T-helper 1 cell treated with Interleukin-12 subunit alpha and Interleukin-12 subunit beta and Interleukin-4 antibody, amounts not matched to agents 30 ng/mL and 1 ng/mL, for 36 hours (primary cell): Measurements from ENCODE around the gene NAA20. TPM values are rescaled to one million over a fixed set of nuclear protein-coding genes. Genes with fewer than 3 reads are reported as not detected.

Source experiments
- intact Hi-C: fragments of 100-400 bp; cut with micrococcal nuclease; formaldehyde crosslinking; loops from one replicate; pipeline ENCODE4 v1.15.1; 2024
- total RNA-seq: library from RNA; stranded (reverse); gene quantifications from 2 replicates; pipeline ENCODE4 v1.2.3, GENCODE V29; 2022

Gene NAA20
- total RNA-seq, 1 donor from 2014 or later, result 56.0 TPM

DNA sequence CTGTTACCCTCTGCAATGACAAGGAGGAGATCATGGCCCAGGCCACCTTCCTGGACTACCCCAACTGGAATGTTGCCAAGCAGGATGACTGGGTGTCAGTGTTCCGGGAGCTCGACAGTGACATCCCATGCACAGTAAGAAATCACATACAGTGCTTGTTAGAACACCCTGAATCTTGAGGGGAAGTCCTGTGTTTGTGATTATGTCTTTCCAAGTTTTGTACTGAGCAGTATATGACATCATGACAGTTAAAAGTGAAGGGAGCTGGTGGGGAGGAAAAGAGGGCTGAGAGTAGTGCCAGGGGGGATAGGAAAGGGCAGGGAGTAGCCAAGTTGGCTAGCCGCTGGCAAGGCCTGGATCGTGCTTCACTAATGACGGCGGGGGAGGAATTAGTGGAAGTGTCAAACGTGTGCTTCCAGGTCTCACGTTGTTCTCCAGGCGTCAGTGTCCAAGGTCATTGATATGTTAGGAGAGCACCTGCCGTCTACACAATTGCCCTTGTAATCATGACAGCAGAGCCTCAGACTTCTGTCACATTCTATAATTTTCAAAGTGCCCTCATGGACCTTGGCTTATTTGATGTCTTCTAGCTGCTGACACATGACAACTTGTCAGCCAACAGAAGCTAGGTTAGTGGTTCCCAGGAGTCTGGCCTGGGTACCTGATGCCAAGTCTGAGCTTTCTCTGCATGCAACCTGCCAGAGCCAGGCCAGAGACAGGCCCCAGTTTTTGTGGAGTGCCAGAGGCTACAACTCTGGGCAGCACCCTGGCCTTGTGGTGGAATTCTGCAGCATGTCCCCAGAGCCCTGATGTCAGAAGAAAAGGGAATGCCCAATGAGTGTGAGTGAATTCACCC, 53.9 kb downstream of the NAA20 start:
- intact Hi-C loops, result no loop called here

DNA sequence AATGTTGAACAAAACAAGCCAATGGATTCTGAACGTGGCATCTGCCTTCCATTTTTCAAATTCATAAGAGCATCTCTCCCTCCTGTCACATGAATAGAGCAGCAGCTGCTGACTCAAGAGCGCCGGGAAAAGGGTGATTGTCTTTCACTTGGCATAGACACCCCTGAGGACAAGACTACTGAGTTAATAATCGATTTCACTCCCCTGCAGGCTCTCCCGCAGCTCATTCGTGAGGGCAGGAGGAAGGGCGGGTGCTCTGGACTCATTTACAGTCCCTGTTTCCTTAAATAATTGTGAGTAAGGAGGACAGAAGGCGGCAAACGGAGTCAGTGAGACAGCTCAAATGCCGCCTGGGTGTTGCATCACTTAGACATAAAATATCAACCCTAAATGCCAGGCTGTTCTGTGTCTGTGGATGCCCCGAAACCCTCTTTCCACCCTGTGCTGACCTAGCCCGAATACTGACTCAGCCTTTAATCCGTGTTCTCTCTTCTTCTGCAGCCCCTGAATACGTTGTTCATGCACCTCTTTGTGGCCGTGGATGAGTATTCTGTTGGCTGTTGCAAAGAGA, 56.7 kb downstream of the NAA20 start:
- intact Hi-C loops, result no loop called here

DNA sequence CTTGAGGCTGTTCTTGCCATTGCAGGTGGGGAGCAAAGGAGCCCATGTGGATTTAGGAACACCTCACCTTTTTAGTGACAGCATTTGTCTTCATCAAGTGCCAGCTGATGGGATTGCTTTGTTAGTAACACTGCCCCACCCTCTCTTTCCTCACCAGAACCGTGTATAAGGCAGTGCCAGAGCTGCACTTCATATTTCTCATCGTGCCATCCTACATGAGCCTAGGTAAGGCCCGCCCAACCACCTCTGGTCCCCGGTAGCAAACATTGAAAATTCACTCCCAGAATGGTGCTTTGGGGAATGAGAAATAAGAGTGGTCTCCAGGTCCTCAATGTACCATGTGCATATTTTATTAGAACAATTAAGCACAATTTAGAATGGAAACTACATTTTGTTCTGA, 57.9 kb downstream of the NAA20 start:
- intact Hi-C loops, result no loop called here

DNA sequence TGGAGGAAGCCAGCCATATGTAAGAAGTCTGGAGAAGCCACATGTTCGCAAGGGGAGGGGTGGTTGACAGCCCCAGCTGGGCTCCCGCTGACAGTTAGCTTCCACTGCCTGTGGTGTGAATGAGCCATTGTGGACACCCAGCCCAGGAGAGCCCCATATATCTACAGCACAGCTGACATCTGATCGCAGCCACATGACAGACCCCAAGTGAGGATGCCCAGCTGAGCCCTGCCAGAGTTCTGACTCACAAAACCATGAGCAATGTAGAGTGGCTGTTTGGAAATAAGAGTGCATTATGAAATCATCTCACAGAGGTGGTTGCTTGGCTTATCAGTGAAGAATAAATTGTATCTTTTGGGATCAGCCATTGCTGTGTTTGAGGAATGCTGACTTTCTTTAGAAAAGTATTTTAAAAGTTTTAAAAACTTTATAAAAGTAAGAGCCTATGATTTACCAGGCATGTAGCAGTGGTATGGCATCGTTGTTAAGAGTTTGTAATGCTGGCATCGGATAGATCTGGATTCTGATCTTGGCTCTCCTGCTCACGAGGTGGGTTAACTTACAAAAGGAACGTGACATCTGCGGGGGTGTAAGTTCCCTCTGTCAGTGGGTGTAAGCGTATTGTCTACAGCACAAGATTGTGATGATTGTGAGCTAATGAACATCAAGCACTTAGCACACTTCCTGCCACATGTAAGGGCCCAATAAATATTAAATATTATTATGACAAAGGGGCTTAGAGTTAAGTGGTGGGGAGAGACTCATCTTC, 59.3 kb downstream of the NAA20 start:
- intact Hi-C loops, result no loop called here

DNA sequence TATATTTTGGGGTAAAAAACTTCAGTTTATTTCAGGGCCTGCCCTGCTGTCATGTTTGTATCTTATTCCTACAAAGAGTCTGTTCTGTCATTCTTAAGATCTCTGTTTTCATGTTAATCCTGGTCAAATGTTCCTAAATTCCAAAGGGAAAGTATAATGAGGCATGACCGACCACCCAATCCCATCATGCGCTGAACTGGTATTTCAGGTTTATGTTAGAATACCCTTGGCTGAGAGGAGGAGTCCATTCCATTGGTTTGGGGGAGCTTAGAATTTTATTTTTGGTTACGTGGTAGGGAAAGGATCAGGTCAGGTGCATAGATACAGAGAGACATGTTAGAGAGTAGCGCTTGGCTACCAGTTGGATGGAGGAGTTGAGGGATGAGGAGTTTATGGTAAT, 60.9 kb downstream of the NAA20 start:
- intact Hi-C loops, result no loop called here

DNA sequence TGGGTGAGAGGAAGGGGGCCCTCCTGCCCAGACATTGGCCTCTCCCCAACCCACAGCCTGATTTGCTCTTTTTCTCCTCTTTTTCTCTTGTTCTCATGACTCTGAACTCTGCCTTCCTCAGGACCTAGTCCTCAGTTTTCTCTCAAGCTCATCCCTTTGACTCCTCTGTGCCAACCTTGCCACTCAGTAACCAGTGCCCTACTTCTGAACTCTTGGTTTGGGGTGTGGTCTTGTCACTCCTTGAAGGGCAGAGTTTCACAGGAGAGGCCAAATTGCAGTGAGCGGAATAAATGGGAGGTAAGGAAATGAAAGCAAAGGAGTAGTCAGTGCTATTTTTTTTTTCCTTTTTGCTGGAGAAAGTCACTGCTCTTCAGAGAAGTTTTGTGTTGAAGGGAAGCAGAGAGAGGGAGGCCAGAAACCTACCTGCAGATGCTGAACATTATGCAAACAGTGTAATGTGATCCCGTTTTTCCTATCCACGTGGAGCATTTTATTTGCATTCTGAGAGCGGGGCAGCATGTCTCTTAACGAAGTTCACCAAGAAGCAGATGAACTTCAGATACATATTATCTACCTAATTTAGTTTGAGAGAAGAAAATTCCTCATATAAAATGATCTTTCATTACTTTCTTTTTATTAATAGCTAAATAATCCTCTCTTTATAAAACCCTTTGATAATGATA, 62.1 kb downstream of the NAA20 start:
- intact Hi-C loops, result no loop called here

Other genes with a start within 250 kb of the NAA20 start
- 18.4 and 19.9 TPM in 2 replicates for gene CRNKL1, start 35.1 kb downstream of the NAA20 start, total RNA-seq
- not detected in 2 replicates for gene CFAP61, start 35.2 kb downstream of the NAA20 start, total RNA-seq